ENCODE data around the gene KBTBD13. TPM values are rescaled to one million over a fixed set of nuclear protein-coding genes. Genes with fewer than 3 reads are reported as not detected.

Gene KBTBD13
- total RNA-seq, 2 donors from 2014 or later, result 0.63 to 3.1 TPM

DNA sequence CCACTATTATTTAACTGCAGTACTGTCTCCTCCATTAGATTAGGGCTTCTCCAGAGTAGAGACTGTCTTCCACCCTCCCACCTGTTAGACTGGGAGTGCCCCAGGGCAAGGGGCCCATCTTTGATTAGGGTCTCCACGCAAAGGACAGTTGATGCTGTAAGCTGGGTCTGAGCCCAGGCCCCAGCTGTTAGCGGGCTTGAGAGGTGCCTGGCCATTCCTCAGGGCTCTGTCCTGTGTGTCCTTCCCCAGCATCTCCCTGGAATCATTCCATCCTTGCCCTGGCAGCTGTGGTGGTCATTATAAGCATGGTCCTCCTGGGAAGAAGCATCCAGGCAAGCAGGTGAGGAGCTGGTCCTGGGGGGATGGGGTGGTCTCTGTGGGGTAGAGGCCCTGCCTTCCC, 25.3 kb upstream of the KBTBD13 start:
- H3K4me1 ChIP-seq (ENCODE audit: control insufficient read depth in 1 of 2, low read depth in 2 of 2), result peaks cover 19 to 64% of the 10 kb centered on the region in 2 donors
- no peaks in the 10 kb centered on the region for H3K9me3 ChIP-seq
- H3K27me3 ChIP-seq (replicated peaks; ENCODE audit: insufficient read depth), result no peaks in the 10 kb centered on the region
- DNase-seq (ENCODE audit: low spot score) (no peak), ATAC-seq (ENCODE audit: insufficient number of reproducible peaks, low FRiP score, low read depth) (no peak)
- H3K4me3 ChIP-seq, result no peak overlapping the region
- TF ChIP-seq, protein P1, sequence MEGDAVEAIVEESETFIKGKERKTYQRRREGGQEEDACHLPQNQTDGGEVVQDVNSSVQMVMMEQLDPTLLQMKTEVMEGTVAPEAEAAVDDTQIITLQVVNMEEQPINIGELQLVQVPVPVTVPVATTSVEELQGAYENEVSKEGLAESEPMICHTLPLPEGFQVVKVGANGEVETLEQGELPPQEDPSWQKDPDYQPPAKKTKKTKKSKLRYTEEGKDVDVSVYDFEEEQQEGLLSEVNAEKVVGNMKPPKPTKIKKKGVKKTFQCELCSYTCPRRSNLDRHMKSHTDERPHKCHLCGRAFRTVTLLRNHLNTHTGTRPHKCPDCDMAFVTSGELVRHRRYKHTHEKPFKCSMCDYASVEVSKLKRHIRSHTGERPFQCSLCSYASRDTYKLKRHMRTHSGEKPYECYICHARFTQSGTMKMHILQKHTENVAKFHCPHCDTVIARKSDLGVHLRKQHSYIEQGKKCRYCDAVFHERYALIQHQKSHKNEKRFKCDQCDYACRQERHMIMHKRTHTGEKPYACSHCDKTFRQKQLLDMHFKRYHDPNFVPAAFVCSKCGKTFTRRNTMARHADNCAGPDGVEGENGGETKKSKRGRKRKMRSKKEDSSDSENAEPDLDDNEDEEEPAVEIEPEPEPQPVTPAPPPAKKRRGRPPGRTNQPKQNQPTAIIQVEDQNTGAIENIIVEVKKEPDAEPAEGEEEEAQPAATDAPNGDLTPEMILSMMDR (IDR thresholded peaks at IDR 0.05), result no peak
- H3K36me3 ChIP-seq, result peaks cover 32% of the 10 kb centered on the region
- peak overlapping the region; percentile 23 to 40 for H3K27ac ChIP-seq

DNA sequence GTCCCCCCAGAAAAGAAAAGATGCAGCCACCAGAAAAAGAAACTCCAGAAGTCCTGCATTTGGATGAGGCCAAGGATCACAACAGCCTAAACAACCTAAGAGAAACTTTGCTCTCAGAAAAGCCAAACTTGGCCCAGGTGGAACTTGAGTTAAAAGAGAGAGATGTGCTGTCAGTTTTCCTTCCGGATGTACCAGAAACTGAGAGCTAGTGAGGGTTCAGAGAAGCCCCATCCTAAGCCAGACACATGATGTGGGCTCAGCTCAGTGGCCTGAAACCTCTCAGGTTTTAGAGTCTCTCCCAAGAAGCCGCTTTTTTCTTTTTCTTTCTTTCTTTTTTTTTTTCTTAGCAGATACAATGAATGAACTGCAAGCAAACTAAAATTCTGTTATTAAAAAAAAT, 23.6 kb upstream of the KBTBD13 start:
- Histone ChIP-seq H3K36me3 (peaks cover 47% of the 10 kb centered on the region), H3K4me1 (ENCODE audit: control insufficient read depth in 1 of 2, low read depth in 2 of 2) (peaks cover 27 to 80% of the 10 kb centered on the region in 2 donors)

DNA sequence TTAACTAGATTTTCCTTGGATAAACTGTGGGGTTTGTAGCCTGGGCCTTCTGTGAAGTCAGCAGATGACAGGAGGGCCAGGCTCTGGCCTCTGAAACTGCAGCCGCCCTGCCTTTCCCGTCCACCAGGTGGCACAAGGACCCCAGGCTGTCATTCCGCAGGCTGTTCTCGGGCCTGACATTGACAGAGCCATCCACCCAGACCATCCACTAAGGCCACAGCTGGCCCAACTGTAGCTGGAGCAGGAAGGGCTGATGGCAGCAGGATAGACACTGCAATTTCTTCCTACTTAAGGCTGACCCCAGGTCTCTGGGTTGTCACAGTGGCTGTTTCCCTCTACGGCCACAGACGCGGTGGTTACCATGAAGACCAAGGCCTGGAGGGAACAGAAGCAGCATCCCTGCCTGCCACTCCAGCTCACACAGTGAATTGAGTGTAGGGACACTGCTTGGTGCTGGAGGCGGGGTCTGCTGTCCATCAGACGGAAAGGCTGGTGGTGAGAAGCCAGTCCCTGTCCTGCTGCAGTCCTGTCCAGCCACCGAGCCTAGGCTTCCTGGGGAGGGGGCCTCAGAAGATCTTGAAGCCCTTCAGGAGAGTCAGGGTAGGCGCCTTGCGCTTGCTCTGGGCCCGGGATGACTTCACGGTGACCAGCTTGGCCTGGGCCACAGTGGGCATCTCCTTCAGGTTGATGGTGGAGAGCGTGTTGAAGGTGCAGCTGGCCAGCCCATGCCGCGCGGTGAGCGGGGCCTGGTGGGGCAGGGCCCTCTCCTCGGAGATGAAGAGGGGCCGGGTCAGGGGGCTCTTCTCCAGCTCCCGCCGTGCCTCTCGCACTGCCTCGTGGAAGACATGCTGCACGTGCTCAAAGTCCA, 22.0 kb upstream of the KBTBD13 start:
- DNase-seq (ENCODE audit: low spot score), result no peak
- ATAC-seq (ENCODE audit: insufficient number of reproducible peaks, low FRiP score, low read depth), result no peak
- no peak overlapping the region for H3K4me3 ChIP-seq
- peaks cover 41 to 82% of the 10 kb centered on the region in 2 donors for H3K4me1 ChIP-seq (ENCODE audit: control insufficient read depth in 1 of 2, low read depth in 2 of 2)
- peak overlapping the region; percentile 97 to 99 for H3K27ac ChIP-seq
- no peaks in the 10 kb centered on the region for H3K27me3 ChIP-seq (replicated peaks; ENCODE audit: insufficient read depth)
- no peaks in the 10 kb centered on the region for H3K9me3 ChIP-seq
- TF ChIP-seq, protein P1 (IDR thresholded peaks at IDR 0.05), result peak; percentile 86
- H3K36me3 ChIP-seq, result peaks cover 63% of the 10 kb centered on the region

More for the DNA sequence above, 23.6 kb upstream of the KBTBD13 start:
- TF ChIP-seq, protein P1 (IDR thresholded peaks at IDR 0.05), result no peak
- peak overlapping the region in 1 of 2 donors; percentile 7 for H3K27ac ChIP-seq
- no peak for DNase-seq (ENCODE audit: low spot score)
- no peaks in the 10 kb centered on the region for H3K9me3 ChIP-seq
- H3K27me3 ChIP-seq (replicated peaks; ENCODE audit: insufficient read depth), result no peaks in the 10 kb centered on the region
- no peak overlapping the region for H3K4me3 ChIP-seq
- no peak for ATAC-seq (ENCODE audit: insufficient number of reproducible peaks, low FRiP score, low read depth)

DNA sequence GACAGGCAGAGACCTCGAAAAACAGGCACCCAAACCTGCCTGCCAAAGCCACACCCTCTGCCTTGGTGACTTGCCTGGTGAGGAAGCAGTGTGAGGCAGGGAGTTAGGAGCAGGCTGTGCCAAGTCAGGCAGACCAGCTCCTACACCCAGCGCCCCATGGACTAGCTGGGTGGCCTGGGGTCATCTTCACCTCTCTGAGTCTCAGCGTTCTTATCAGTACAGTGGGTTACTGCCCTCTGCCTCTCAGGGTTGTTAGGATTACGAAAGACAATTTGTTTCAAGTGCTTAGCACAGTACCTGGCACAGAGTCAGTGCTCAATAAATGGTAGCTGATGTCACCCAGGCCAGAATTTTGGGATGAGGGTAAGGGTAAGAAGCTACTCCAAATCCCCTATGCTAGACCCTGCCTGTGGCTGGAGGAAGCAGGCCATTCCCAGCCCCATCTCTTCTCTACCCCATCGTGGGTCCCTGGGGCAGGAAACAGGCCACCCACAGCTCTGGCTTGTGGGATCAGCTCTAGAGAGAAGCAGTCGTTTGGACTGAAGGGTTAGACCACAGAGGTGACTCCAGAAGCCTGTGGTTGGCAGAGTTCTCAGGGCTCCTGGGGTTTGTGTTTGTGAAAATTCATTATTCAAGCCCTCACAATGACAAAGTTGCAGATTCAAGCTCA, 21.2 kb upstream of the KBTBD13 start:
- no peaks in the 10 kb centered on the region for H3K27me3 ChIP-seq (replicated peaks; ENCODE audit: insufficient read depth)
- H3K4me1 ChIP-seq (ENCODE audit: control insufficient read depth in 1 of 2, low read depth in 2 of 2), result peaks cover 41 to 83% of the 10 kb centered on the region in 2 donors
- TF ChIP-seq, protein P1 (IDR thresholded peaks at IDR 0.05), result no peak
- H3K27ac ChIP-seq, result peak overlapping the region; percentile 97 to 99
- no peak for DNase-seq (ENCODE audit: low spot score)
- H3K36me3 ChIP-seq, result peaks cover 64% of the 10 kb centered on the region
- no peak overlapping the region for H3K4me3 ChIP-seq
- no peak for ATAC-seq (ENCODE audit: insufficient number of reproducible peaks, low FRiP score, low read depth)
- no peaks in the 10 kb centered on the region for H3K9me3 ChIP-seq

DNA sequence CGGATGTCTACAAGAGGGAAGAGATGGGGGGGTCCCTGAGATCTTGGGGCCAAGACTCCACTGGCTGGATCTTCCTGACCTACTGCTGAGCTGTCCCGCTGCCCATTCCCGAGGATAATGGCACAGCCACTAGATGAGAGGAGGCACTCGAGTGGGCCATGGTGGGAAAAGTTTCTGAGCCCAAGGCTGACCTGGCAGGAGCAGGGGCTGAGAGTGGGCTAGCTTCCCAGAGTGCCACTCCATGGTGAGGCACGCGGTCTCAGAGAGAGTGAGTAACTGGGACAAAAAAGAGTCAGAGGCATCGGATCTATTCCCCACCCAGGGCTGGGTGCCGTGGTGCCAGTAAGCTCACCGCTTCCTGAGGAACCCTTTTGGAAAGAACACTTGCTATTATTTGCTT, 20.4 kb upstream of the KBTBD13 start:
- H3K4me1 ChIP-seq (ENCODE audit: control insufficient read depth in 1 of 2, low read depth in 2 of 2), result peaks cover 46 to 83% of the 10 kb centered on the region in 2 donors
- H3K9me3 ChIP-seq, result no peaks in the 10 kb centered on the region
- H3K27me3 ChIP-seq (replicated peaks; ENCODE audit: insufficient read depth), result no peaks in the 10 kb centered on the region
- no peak overlapping the region for H3K4me3 ChIP-seq
- H3K36me3 ChIP-seq, result peaks cover 63% of the 10 kb centered on the region
- peak overlapping the region; percentile 97 to 99 for H3K27ac ChIP-seq
- no peak for DNase-seq (ENCODE audit: low spot score)
- ATAC-seq (ENCODE audit: insufficient number of reproducible peaks, low FRiP score, low read depth), result no peak
- TF ChIP-seq, protein P1 (IDR thresholded peaks at IDR 0.05), result no peak

All from thoracic aorta (tissue), 2 donors.